Neutrophil (primary cell): ENCODE results near the gene MCRS1.

Experiments
- H3K27ac ChIP-seq: fragments of 200-600 bp; sonication (generic); 2 replicates; pipeline ENCODE4 v1.5.1; 2016; ENCODE audit warnings: mild to moderate bottlenecking, moderate library complexity
- H3K27me3 ChIP-seq: fragments of 200-600 bp; sonication (generic); 2 replicates; pipeline ENCODE4 v1.6.0; 2016; ENCODE audit warnings: mild to moderate bottlenecking
- H3K36me3 ChIP-seq: fragments of 200-600 bp; sonication (generic); 2 replicates; pipeline ENCODE4 v1.5.1; 2017
- H3K4me1 ChIP-seq, 2 experiments: fragments of 200-600 bp in 1 of 2; sonication (generic) in 1 of 2; 1 replicate in 1 of 2; 2 replicates in 1 of 2; pipeline versions ENCODE4 v1.5.1 to v1.6.1; 2013 to 2016; ENCODE audit warnings: low read depth in 1 of 2, low read length in 1 of 2, mild to moderate bottlenecking in 1 of 2, moderate library complexity in 1 of 2; ENCODE audit not compliant: control insufficient read depth in 1 of 2, insufficient read depth in 1 of 2
- H3K4me3 ChIP-seq, 2 experiments: fragments of 200-600 bp in 1 of 2; sonication (generic) in 1 of 2; 1 replicate in 1 of 2; 2 replicates in 1 of 2; pipeline ENCODE4 v1.5.1; 2013 to 2016; ENCODE audit warnings: low read depth in 1 of 2, low read length in 1 of 2, mild to moderate bottlenecking in 1 of 2, moderate library complexity in 1 of 2
- H3K9me3 ChIP-seq: fragments of 200-600 bp; sonication (generic); 2 replicates; pipeline ENCODE4 v1.5.1; 2016
- CTCF ChIP-seq: fragments of 200-600 bp; sonication (generic); IDR thresholded peaks from 2 replicates; pipeline ENCODE4 v1.5.1; 2016; ENCODE audit warnings: antibody characterized with exemption

MCRS1 gene

GRCh38 chr12:49552014-49552413 is 15.9 kb downstream of the MCRS1 start:
- no peak overlapping the region for H3K27ac ChIP-seq
- peaks cover 16% of the 10 kb centered on the region for H3K36me3 ChIP-seq
- TF ChIP-seq CTCF: no peak
- no peak overlapping the region for H3K4me3 ChIP-seq
- no peaks in the 10 kb centered on the region for H3K9me3 ChIP-seq
- H3K4me1 ChIP-seq: peaks cover 0 to 7% of the 10 kb centered on the region in 2 experiments
- peaks cover 65% of the 10 kb centered on the region for H3K27me3 ChIP-seq

- H3K4me3 ChIP-seq: no peak overlapping the region
- no peak overlapping the region for H3K27ac ChIP-seq
- no peak for TF ChIP-seq CTCF
- peaks cover 0 to 7% of the 10 kb centered on the region in 2 experiments for H3K4me1 ChIP-seq
- H3K27me3 ChIP-seq: peaks cover 78% of the 10 kb centered on the region
- no peaks in the 10 kb centered on the region for H3K9me3 ChIP-seq
- H3K36me3 ChIP-seq: peaks cover 4% of the 10 kb centered on the region
Measured at GRCh38 chr12:49550693-49551252, 17.2 kb downstream of the MCRS1 start.

GRCh38 chr12:49549735-49550692 is 17.9 kb downstream of the MCRS1 start:
- H3K27me3 ChIP-seq: peaks cover 85% of the 10 kb centered on the region
- H3K4me3 ChIP-seq: no peak overlapping the region
- H3K9me3 ChIP-seq: no peaks in the 10 kb centered on the region
- H3K27ac ChIP-seq: no peak overlapping the region
- TF ChIP-seq CTCF: no peak
- peaks cover 0 to 7% of the 10 kb centered on the region in 2 experiments for H3K4me1 ChIP-seq
- H3K36me3 ChIP-seq: no peaks in the 10 kb centered on the region

GRCh38 chr12:49548822-49549648 is 18.9 kb downstream of the MCRS1 start:
- no peak for TF ChIP-seq CTCF

GRCh38 chr12:49548481-49548821 is 19.5 kb downstream of the MCRS1 start:
- Histone ChIP-seq H3K36me3 (no peaks in the 10 kb centered on the region), H3K9me3 (no peaks in the 10 kb centered on the region), H3K27ac (no peak overlapping the region), H3K4me3 (no peak overlapping the region), H3K27me3 (peaks cover 100% of the 10 kb centered on the region), H3K4me1 (peaks cover 0 to 7% of the 10 kb centered on the region in 2 experiments)
- no peak for TF ChIP-seq CTCF

More at GRCh38 chr12:49548822-49549648, 18.9 kb downstream of the MCRS1 start:
- H3K36me3 ChIP-seq: no peaks in the 10 kb centered on the region
- H3K4me1 ChIP-seq: peaks cover 0 to 7% of the 10 kb centered on the region in 2 experiments
- no peaks in the 10 kb centered on the region for H3K9me3 ChIP-seq
- no peak overlapping the region for H3K4me3 ChIP-seq
- H3K27me3 ChIP-seq: peaks cover 95% of the 10 kb centered on the region
- no peak overlapping the region for H3K27ac ChIP-seq
